ENCODE measurements around the gene EDEM3. TPM values are rescaled to one million over a fixed set of nuclear protein-coding genes. Genes with fewer than 3 reads are reported as not detected.

EDEM3 gene
- total RNA-seq: 58.0 and 71.9 TPM in 2 replicates

DNA sequence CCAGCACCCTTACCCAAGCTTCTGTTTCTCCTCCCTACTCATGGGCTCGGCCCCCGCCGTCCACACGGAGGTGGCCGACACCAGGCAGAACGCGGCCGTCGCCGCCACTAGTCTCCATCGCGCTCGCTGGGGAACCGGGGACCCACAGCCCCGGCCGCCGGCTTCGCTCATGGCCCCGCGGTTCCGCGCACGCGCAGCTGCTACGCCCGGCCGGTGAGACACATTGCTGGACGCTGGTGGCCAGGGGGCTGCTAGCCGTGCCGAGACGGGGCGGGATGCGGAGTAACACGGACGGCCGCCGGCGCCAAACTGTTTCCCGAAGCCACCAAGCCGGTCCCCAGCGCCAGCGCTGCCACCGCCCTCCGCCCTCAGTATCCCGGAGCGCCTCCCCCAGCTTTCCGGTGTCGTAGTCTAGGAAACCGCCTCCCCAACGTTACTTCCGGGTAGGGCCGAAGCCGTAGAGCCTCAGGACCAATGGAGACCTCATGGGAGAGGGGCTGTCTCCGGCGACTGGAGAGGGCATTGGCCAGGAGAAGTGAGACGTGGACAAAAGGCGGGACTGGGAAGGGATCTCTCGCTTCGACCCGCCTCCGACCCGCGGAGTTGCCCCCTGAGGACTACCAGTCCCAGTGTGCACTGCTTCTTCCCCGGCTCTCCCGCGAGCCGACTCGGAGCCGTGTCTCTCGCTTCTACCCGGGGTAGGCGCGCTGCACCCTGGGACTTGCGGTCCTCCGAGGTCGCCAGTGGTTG lies at the start of gene EDEM3:
Gene EDEM3, minus strand, starts transcription at position 383 of the 750 bp plus-strand sequence. Its CDS starts 212 bp downstream, at position 171.

Other genes starting within 250 kb of the EDEM3 start
- 0.86 and 1.1 TPM in 2 replicates for gene NIBAN1, start 219.7 kb upstream of the EDEM3 start, total RNA-seq

All from dermis lymphatic vessel endothelial cell (primary cell).